T47D (cell line): ENCODE results near the gene EVL.

Experiments
- DNase-seq, 2 experiments: peaks; one replicate each; pipeline versions ENCODE4 v3.0.0 to v3.0.0-alpha.2; 2011 to 2012; ENCODE audit warnings: low read depth in 1 of 2, low spot score in 1 of 2
- JUND ChIP-seq: IDR thresholded peaks from 2 replicates; pipeline ENCODE4 v1.6.1; 2012; ENCODE audit warnings: low read depth
- in situ Hi-C: cut with HindIII; loops from 2 replicates; pipeline ENCODE4 v1.10.0; 2016; ENCODE audit warnings: low sequenced_read_pairs, low pct_unique_long_range_greater_than_20kb

EVL gene

DNA sequence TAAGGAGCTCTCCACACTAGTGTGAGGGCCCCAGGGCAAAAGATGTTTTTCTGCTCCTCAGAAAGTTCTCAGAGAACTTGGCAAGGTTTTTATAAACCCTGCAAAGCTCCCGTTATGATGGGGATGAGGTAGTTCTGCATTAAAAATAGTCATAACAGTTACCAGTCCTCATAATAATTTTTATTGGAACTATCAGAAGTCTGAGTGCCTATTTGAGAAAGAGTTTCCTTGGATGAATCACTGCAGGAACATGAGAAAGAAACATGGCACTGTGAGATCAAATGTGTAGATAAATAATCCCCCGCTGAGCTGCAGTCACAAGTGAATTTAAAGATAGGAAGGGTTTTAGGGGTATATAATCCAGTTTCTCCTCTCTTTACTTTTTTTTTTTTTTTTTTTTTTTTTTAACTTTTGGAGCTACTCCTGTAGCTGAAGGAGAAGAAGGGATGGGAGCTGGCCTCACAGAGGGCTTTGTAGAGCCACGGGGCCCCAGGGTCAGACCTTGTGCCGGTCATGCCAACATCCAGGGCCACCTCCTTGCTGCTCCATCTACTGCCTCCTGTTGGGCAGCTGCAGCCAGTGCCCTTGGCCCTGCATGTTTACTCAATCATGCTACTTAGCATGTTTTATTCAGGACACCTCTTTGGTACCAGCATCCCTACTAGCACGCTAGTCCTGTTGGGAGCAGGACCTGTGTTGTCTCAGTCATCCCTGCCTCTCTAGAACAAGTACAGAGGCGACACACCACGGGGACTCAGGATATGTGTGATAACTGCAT lies 39.5 kb downstream of the EVL start:
- DNase-seq: no peak
- in situ Hi-C loops: no loop called here
- TF ChIP-seq JUND: no peak

DNA sequence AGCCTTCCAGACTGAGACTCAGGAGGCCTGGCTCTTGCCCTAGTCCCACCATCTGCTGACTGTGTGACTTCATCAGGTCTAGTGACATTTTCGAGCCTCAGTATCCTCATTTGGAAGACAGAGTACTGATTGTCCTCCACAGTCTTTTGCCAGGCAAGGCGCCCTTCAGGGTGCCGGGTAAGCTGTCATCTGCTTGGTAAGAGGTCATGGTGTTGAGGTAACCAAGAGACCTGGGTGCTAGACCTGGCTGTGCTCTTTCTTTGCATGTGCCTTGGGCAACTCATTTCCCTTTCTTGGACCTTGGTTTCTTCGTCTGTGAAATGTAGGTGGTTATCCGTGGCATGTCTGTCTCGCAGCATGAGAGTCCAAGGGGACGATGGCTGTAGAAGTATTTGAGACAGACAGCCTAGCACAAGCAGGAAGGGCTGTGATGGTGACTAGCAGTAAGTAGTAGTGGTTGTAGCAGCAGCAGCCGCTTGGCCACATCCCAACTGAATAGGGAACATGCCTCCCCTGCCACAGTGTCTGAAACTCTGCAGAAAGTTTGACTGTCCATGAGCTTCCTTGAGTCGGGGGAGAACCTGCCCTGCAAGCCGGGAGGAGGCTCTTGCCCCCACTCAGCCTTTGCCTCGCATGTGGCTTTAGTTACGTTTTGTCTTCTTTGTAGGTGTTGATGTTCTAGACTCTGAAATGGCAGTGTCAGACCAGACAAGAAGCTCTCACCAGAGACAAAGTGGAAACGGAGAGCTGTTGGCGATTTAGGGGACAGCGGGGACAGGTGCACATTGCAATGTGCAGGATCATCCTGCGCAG lies 40.3 kb downstream of the EVL start:
- no peak for DNase-seq
- no peak for TF ChIP-seq JUND
- in situ Hi-C loops: no loop called here

DNA sequence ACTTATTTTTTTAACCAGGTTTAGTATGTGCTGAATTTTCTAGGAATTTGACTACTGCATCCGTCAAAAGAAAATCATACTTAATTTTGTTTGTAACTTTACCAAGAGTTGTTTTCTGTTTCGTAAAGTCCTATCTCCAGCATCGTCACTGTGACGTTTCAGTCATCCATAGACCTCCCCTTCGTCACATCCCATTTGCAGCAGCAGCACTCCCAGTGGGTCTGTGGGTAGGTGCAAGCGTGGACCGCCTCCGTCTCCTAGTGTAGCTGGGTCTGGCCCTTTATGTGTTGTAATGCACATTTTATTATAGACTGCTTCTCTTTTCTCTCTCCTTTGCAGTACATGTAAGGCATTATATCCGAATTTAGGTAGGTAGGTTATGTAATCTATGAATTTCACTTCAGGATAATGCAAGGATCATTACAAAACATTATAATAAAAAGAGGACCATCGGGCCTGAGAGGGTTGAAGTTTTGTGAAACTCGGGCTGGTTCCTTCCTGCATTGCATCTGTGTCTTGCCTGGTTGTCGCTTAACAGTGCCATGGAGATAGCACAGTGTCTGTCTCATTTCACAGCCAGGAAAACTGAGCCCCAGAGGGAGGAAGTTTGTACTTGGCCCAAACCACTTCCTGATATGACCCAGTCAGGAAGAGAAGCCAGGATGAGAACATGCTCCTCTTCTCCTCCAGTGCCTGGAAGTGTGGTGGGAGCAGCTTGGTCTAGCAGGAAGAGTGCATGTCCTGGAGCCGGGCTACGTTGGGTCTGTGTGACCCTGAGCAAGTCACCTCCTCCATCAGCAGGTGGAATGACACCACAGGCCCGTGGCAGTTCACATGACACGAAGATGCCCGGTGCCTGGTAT lies 41.3 kb downstream of the EVL start:
- TF ChIP-seq JUND: no peak
- in situ Hi-C loops: no loop called here
- no peak for DNase-seq

DNA sequence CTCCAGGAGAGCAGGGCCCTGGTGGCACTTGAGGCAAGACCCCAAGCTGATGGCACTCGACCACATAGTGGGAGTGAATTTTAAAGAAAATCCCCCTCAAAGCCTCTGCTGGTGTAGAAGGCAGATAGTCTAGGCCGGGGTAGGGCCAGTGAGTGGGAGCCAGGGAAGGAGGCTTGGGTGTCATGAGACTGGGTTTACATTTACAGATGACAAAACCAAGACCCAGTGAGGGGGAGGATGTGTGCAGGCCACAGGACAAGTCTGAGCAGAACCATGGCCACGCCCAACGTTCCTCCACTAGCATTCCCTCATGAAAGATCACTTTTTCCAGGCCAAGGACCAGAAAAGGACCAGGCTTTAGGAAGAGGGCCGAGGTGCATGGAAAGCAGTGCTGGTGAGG lies 42.0 kb downstream of the EVL start:
- DNase-seq: no peak
- no peak for TF ChIP-seq JUND
- in situ Hi-C loops: no loop called here

DNA sequence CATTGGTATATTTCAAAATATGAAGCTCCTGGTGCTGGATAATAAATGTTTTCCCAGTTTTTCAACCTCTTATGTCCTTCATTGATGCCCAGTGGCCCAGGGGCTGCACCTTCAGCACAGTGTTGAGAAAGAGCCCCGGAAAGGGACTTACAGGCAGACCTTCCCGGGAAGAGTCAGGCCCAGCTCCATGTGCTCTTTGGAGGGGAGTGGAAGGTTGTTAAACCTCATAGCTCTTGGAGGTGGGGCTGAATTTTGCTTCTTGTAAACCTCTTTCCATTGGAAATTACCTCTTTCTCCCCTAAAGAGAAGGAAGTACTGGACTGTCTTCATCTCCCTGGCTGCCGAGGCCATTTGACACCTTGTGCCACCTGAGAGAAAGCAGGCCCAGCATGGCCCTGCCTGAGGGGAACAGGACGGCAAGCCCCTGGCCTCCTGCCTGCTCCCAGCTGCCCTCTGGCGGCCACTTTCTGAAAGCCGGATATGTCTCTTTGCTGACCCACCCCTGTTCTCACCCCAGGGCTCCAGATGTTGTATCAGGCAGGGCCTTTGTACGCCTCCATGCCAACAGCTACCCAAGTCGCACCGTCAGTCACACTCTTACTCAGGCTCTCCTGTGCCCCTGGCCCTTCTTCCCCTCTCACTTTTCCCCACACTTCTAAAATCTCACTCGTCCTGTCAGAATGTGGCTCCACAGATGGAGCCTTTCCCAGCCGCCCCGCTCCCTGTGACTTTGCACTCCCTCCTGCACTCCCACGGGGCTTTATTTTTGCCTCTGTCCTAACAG lies 43.0 kb downstream of the EVL start:
- no peak for TF ChIP-seq JUND
- in situ Hi-C loops: no loop called here
- peak; percentile 66 to 81 for DNase-seq

DNA sequence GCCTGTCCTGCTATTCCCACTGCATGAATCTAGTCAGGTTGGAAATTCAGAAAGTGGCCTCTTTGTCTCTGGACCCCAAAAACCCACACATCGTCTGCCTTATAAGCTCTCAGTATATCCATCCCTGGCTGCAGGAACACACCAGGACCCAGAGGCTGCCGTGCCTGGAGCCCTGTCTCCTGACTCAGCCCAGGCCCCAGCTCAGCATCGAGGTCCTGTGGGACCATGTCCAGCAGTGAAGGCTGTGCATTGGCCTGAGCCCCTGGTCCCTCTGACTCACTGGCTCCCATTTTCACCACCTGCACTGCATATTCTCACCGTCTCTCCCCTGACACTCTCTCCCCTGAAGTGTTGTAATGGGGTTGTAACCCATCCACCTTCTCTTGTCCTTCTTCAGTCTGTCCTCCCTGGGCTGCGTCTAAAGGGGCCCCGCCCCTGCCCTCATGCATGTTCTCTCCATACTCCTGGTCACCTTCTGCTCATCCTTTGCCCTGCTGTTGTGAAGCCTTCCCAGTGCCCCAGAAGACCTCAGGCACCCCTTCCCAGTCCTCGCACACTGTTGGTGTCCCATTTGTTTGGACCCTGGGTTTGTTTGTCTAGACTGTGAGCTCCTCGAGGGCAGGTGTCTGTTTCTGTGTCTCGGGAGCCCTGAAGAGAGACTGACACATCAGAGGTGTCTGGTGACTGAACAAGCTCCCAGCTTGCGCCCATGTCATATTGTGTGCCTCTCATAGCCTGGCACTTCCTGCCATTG lies 43.8 kb downstream of the EVL start:
- DNase-seq: no peak
- TF ChIP-seq JUND: no peak
- in situ Hi-C loops: no loop called here

DNA sequence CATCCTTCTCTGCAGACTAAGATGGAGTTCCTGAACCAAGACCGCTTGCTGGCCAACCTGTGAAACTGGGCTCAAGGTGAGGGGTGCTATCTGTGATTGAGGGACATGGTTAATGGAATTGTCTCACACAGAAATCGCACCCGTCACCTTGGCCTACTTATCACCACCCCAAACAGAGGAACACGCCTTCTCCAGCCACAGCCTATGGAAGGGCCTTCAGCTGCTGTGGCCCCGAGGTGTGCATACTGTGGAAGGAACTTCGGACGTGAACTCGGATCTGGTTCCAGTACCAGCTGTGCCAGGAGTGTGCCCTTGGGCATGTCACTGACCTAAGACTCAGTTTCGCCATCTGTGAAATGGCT lies 44.4 kb downstream of the EVL start:
- no peak for DNase-seq
- no peak for TF ChIP-seq JUND
- in situ Hi-C loops: no loop called here

DNA sequence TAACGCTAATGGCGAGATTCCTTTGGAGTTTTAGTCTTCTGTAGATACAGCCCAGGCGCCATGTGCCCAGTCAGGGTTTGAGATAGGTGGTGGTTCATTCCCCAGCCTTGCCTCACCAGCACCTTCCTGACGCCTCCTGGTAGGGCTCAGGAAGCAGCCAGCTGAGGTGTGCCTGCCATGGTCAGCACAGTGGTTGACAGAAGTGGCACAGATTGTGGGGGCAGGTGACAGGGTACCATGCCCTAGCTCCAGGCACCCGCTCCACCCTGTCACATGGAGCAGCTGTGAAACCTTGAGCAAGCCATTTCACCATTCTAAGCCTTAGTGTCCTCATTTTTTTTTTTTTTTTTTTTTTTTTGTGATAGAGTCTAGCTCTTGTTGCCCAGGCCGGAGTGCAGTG lies 45.6 kb downstream of the EVL start:
- in situ Hi-C loops: no loop called here
- DNase-seq: no peak
- no peak for TF ChIP-seq JUND

DNA sequence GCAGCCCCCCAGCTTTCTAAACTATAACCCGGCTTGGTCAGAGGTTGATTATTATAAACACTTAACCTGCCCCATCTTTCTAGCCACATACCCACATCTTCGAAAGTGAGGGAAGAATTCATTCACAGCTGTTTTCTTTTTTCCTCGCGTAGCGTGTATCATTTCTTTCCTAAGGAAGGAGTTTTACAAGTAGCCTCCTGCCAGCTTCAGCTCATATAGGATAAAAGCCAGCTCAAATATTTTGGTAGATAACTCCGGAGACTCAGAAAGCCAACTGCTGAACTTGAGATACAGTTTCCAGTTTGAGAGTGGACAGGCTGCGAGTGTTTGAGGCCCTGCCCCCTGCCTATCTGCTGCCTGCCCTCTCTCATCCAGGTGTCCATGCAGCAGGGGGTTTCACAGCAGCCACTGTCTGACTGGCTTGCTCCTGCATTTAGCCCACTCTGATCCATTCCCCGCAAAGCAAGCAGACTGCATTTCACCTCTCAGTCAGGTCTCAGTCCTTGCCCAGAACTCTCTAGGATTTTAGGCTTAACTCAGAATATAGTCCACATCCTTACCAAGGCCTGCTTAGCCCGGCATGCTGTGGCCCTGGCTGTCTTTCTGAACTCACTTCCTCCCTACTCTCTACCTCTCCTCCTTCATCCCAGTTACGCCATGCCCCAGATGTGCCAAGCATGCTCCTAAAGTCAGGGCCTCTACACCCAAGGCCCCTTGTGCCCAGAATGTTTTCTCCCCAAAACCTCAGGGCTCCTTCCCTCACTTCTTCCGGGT lies 46.9 kb downstream of the EVL start:
- DNase-seq: no peak
- no peak for TF ChIP-seq JUND
- in situ Hi-C loops: no loop called here

DNA sequence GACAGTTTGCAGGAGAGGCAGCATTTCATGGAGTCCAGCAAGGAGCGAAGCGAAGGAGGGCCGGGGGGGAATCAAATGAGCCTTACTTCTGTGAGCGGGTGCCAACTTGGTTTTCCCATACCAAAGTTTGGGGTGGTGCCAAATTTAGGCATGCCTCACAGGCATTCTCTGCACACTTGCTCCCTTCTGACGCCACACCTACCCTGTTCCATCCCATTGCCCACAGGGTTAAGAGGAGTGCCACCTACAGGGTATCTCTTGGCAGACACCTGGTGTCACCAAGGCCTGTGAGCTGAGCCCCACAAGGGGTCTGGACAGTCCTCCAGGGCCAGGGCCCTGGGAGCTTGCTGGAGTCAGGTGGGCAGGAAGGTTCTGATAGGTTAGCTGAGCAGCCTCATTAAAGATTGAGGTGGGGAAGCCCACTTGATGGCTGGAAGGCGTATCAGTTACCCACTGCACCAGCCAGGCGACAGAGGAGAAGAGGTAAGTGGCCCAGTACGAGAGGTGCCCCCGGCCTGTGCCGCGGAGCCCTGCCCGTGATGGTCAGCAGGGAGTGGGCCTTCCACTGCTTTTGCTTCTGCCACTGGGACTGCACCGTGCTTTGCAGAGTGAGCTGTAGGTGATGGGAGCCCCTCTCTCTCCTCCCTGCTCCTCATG lies 49.0 kb downstream of the EVL start:
- DNase-seq: no peak
- TF ChIP-seq JUND: no peak

DNA sequence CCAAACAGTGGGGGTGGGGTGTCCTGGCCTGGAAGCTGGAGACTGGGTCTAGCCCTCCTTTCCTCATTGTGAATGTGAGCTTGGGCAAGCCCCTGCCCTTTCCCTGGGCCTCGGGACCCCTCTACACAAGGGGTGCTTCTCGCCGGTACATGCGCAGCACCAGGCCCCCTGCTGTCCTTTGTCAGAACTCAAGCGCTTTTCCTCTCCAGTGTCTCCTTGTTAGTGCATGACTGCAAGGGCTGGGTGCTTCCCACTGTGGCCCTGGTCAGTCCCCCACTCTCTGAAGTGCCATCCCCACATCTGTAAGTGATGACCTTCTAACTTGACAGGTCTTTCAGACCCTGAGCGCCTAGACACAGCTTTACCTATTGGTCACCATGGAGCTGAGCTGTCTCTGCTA lies 50.0 kb downstream of the EVL start:
- in situ Hi-C loops: no loop called here
- DNase-seq: no peak

More for the DNA sequence above, 49.0 kb downstream of the EVL start:
- in situ Hi-C loops: no loop called here

More for the DNA sequence above, 50.0 kb downstream of the EVL start:
- TF ChIP-seq JUND: no peak
